Keratinocyte (primary cell): ENCODE measurements around the gene DPH2. TPM values are rescaled to one million over a fixed set of nuclear protein-coding genes. Genes with fewer than 3 reads are reported as not detected.

ENCODE experiments used
- DNase-seq: peaks from one replicate; pipeline ENCODE4 v3.0.0-alpha.2; 2011; ENCODE audit warnings: low read depth, missing footprints, low spot score
- FAIRE-seq: peaks from 2 replicates; lab custom pipeline; 2011; peaks lifted over from hg19 to GRCh38; lab: Jason Lieb, UNC
- H2AFZ ChIP-seq: 2 replicates; pipeline ENCODE4 v1.6.0; 2012; ENCODE audit warnings: low read length, control low read depth, inconsistent platforms; ENCODE audit not compliant: control insufficient read depth
- H3K27ac ChIP-seq: 2 replicates; pipeline ENCODE4 v1.5.1; 2011; ENCODE audit warnings: low read length; ENCODE audit not compliant: control insufficient read depth, insufficient read depth
- H3K27me3 ChIP-seq: 3 replicates; pipeline ENCODE4 v1.6.0; 2011; ENCODE audit warnings: low read length; ENCODE audit not compliant: control insufficient read depth, insufficient read depth; ENCODE audit errors: extremely low read depth
- H3K36me3 ChIP-seq, 2 experiments: 2 replicates in 1 of 2; 3 replicates in 1 of 2; pipeline ENCODE4 v1.5.1; 2011; ENCODE audit warnings: low read length in 2 of 2, mild to moderate bottlenecking in 1 of 2; ENCODE audit not compliant: control insufficient read depth in 2 of 2, insufficient read depth in 2 of 2; ENCODE audit errors: extremely low read depth in 1 of 2
- H3K4me1 ChIP-seq: 3 replicates; pipeline ENCODE4 v1.5.1; 2011; ENCODE audit warnings: low read length; ENCODE audit not compliant: control insufficient read depth, insufficient read depth; ENCODE audit errors: extremely low read depth
- H3K4me2 ChIP-seq: 3 replicates; pipeline ENCODE4 v1.6.0; 2011; ENCODE audit warnings: low read depth, low read length; ENCODE audit not compliant: control insufficient read depth, insufficient read depth; ENCODE audit errors: extremely low read depth
- H3K4me3 ChIP-seq, 3 experiments: fragments of 200-600 bp in 1 of 3; sonication (generic) in 1 of 3; 2 replicates in 2 of 3; 3 replicates in 1 of 3; pipeline ENCODE4 v1.5.1; 2011 to 2016; ENCODE audit warnings: low read length in 3 of 3, mild to moderate bottlenecking in 3 of 3, control low read depth in 2 of 3, inconsistent platforms in 1 of 3, low read depth in 1 of 3, mixed read lengths in 1 of 3, mixed run types in 1 of 3, moderate library complexity in 1 of 3; ENCODE audit not compliant: control insufficient read depth in 2 of 3, insufficient read depth in 2 of 3; ENCODE audit errors: extremely low read depth in 1 of 3
- H3K79me2 ChIP-seq: 2 replicates; pipeline ENCODE4 v1.6.0; 2012; ENCODE audit warnings: low read length; ENCODE audit not compliant: control insufficient read depth, insufficient read depth
- H3K9ac ChIP-seq: 3 replicates; pipeline ENCODE4 v1.6.0; 2011; ENCODE audit warnings: low read length; ENCODE audit not compliant: control insufficient read depth, insufficient read depth; ENCODE audit errors: extremely low read depth
- H3K9me1 ChIP-seq: 3 replicates; pipeline ENCODE4 v1.6.0; 2011; ENCODE audit warnings: low read length; ENCODE audit not compliant: control insufficient read depth, insufficient read depth; ENCODE audit errors: extremely low read depth
- H3K9me3 ChIP-seq: 2 replicates; pipeline ENCODE4 v1.5.1; 2012; ENCODE audit warnings: low read depth, low read length; ENCODE audit not compliant: control insufficient read depth
- H4K20me1 ChIP-seq: 3 replicates; pipeline ENCODE4 v1.6.0; 2011; ENCODE audit warnings: low read length; ENCODE audit not compliant: control insufficient read depth, insufficient read depth; ENCODE audit errors: extremely low read depth
- CTCF ChIP-seq, 3 experiments: IDR thresholded peaks in 1 of 3; conservative IDR thresholded peaks in 1 of 3; optimal IDR thresholded peaks in 1 of 3; 2 replicates in 2 of 3; 3 replicates in 1 of 3; pipeline versions ENCODE3 to v1.5.1; 2011; ENCODE audit warnings: low read length in 3 of 3, mild to moderate bottlenecking in 3 of 3, moderate library complexity in 2 of 3, control low read depth in 1 of 3, inconsistent platforms in 1 of 3; ENCODE audit not compliant: insufficient read depth in 2 of 3; ENCODE audit errors: extremely low read depth in 1 of 3
- EZH2 ChIP-seq: IDR thresholded peaks from one replicate; pipeline ENCODE4 v1.6.1; 2012; ENCODE audit warnings: inconsistent platforms, mild to moderate bottlenecking, low read length, moderate library complexity
- dilution Hi-C: fragments of 300-500 bp; cut with MboI; formaldehyde crosslinking; loops from one replicate; pipeline ENCODE4 v1.7.0; 2020; ENCODE audit warnings: low sequenced_read_pairs; ENCODE audit not compliant: extremely low pct_ligation_motif_present
- polyA plus RNA-seq, 5 experiments: library from polyadenylated mRNA; depleted of rRNA in 3 of 5; stranded (reverse) in 3 of 5; stranded (forward) in 1 of 5; unstranded in 1 of 5; fragments of >200 nt; gene quantifications; 1 replicate in 1 of 5; 2 replicates in 3 of 5; 3 replicates in 1 of 5; pipeline versions ENCODE4 v1.2.1 to v1.2.3, GENCODE V29; 2011 to 2012; ENCODE audit warnings: missing spikeins in 2 of 5, low read depth in 1 of 5, low replicate concordance in 1 of 5

DPH2 gene
- polyA plus RNA-seq, 1 donor (not counting 4 experiments of a cell fraction or from before 2014, with no cell fraction given) = 30.3 TPM

GRCh38 chr1:43962324-43962723 lies 7.5 kb upstream of the DPH2 start:
- FAIRE-seq = no peak

GRCh38 chr1:43963006-43963405 lies 6.8 kb upstream of the DPH2 start:
- Histone ChIP-seq H3K27ac (no peak overlapping the region), H3K9me3 (no peaks in the 10 kb centered on the region), H3K4me3 (no peak overlapping the region), H3K4me1 (no peaks in the 10 kb centered on the region), H3K79me2 (no peaks in the 10 kb centered on the region), H3K36me3 (peaks cover 45 to 46% of the 10 kb centered on the region in 2 experiments), H3K27me3 (no peaks in the 10 kb centered on the region), H2AFZ (no peak overlapping the region), H3K4me2 (no peak overlapping the region), H3K9ac (no peak overlapping the region), H4K20me1 (no peaks in the 10 kb centered on the region), H3K9me1 (no peaks in the 10 kb centered on the region)
- dilution Hi-C loops = no loop called here
- DNase-seq (no peak), FAIRE-seq (no peak)
- no peak for TF ChIP-seq CTCF (optimal IDR thresholded peaks at IDR 0.05 in 1 of 3, IDR thresholded peaks at IDR 0.05 in 1 of 3, conservative IDR thresholded peaks at IDR 0.05 in 1 of 3; ENCODE audit: extremely low read depth in 1 of 3, insufficient read depth in 2 of 3, low read length in 3 of 3)
- TF ChIP-seq EZH2 = no peak

More at GRCh38 chr1:43962324-43962723, 7.5 kb upstream of the DPH2 start:
- Histone ChIP-seq H2AFZ (no peak overlapping the region), H3K79me2 (no peaks in the 10 kb centered on the region), H3K9me3 (no peaks in the 10 kb centered on the region), H3K4me3 (no peak overlapping the region), H3K9ac (no peak overlapping the region), H3K4me2 (no peak overlapping the region), H3K27me3 (no peaks in the 10 kb centered on the region), H3K4me1 (no peaks in the 10 kb centered on the region), H4K20me1 (no peaks in the 10 kb centered on the region), H3K9me1 (no peaks in the 10 kb centered on the region), H3K27ac (no peak overlapping the region), H3K36me3 (peaks cover 47 to 52% of the 10 kb centered on the region in 2 experiments)
- no peak for DNase-seq
- TF ChIP-seq CTCF (optimal IDR thresholded peaks at IDR 0.05 in 1 of 3, IDR thresholded peaks at IDR 0.05 in 1 of 3, conservative IDR thresholded peaks at IDR 0.05 in 1 of 3; ENCODE audit: extremely low read depth in 1 of 3, insufficient read depth in 2 of 3, low read length in 3 of 3) (no peak), EZH2 (no peak)
- dilution Hi-C loops = no loop called here
